Limb (tissue), 2 donors: ENCODE data around the gene ADAM11.
A peak's percentile ranks its signal among the peaks of the same experiment; 100 is the strongest.
"Not testable (repeated sequence)": the region's sequence is repeated elsewhere in the genome, so short reads cannot be mapped to it uniquely, and the experiment has no call there.

Experiments
- DNase-seq, 2 donors: peaks; one replicate each; pipeline ENCODE4 v3.0.0-alpha.2; 2016; ENCODE audit errors: extremely low spot score in 2 of 2

Gene ADAM11, protein sequence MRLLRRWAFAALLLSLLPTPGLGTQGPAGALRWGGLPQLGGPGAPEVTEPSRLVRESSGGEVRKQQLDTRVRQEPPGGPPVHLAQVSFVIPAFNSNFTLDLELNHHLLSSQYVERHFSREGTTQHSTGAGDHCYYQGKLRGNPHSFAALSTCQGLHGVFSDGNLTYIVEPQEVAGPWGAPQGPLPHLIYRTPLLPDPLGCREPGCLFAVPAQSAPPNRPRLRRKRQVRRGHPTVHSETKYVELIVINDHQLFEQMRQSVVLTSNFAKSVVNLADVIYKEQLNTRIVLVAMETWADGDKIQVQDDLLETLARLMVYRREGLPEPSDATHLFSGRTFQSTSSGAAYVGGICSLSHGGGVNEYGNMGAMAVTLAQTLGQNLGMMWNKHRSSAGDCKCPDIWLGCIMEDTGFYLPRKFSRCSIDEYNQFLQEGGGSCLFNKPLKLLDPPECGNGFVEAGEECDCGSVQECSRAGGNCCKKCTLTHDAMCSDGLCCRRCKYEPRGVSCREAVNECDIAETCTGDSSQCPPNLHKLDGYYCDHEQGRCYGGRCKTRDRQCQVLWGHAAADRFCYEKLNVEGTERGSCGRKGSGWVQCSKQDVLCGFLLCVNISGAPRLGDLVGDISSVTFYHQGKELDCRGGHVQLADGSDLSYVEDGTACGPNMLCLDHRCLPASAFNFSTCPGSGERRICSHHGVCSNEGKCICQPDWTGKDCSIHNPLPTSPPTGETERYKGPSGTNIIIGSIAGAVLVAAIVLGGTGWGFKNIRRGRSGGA

DNA sequence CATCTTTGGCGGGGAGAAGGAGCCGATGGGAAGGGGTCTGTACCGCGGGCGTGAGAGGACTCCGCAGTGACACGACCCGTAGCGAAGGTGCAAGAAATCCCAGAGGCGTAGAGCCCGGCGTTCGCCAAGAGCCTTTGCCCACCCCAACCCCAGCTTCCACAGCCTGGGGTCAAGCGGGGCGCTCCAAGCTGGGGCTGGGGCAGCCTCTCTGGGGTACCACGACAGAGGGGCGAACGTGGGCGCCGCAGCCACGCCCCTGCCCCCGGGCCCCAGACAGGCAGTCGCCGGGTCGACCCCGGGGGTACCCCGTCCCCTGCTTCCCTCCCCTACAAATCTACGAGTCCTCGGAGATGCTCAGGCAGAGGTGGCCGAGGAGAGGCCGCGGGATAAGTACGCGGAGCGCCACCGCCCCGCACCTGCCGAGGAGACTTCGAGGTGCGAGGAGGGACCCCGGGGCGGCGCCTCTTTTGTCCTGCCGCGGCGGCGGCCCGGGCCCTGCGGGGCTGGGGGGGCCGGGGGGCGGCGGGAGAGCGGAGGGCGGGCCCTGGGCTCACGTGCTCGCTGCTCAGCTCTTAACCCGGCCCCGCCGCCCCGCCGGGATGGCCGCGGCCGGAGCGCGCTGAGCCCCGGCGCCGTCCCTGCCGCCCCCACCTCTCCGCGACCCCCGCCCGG is at the start of gene ADAM11:
Gene ADAM11, plus strand, starts transcription at position 575 of the 672 bp plus-strand sequence. CDS start 212 bp downstream, outside the sequence.
- DNase-seq, result peak in 1 of 2 donors; percentile 58

DNA sequence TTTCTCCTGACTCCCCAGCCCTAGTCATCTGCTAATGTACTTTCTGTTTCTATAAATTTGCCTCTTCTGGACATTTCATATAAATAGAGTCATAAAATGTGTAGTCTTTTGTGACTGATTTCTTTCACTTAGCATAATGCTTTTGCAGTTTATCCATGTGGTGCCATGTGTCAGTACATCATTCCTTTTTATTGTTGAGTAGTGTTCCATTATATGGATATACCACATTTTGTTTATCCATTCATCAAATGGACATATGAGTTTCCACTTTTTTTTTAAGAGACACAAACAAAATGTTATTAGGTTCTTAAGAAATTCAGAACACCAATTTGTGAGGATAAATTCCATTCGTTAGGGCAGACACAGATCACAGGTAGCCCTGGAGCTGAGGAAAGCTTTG is 39.3 kb upstream of the ADAM11 start:
- DNase-seq, result no peak

DNA sequence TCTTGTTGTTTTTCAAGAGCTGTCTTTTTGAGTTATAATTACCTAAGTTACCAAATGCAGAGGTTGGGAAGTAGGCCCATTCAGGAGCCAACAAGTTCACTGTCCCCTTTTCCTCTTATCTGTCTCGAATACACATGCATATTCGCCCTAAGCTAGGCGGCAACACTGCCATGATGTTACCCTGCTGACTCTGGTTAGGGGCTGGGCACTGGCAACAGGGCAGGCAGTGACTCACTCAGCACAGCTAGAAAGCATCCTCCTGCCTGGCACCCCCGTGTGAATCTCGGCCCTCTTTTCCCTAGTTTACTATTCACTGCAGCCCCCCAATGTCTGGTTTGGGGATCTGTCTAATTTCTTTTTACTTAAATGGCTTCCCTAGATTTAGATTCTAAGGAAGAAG is 36.5 kb upstream of the ADAM11 start:
- no peak for DNase-seq

DNA sequence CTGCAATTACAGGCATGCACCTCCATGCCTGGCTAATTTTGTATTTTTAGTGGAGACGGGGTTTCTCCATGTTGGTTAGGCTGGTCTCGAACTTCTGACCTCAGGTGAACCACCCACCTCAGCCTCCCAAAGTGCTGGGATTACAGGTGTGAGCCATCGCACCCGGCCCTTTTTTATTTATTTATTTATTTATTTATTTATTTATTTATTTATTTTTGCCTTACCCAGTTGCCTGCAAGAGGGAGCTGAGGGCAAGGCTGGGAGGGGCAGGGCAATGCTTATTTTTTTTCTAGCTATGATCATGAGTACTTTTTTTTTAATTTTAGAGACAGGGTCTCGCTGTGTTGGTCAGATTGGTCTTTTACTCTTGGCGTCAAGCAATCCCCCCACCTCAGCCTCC is 32.7 kb upstream of the ADAM11 start:
- DNase-seq, result not testable (repeated sequence)

DNA sequence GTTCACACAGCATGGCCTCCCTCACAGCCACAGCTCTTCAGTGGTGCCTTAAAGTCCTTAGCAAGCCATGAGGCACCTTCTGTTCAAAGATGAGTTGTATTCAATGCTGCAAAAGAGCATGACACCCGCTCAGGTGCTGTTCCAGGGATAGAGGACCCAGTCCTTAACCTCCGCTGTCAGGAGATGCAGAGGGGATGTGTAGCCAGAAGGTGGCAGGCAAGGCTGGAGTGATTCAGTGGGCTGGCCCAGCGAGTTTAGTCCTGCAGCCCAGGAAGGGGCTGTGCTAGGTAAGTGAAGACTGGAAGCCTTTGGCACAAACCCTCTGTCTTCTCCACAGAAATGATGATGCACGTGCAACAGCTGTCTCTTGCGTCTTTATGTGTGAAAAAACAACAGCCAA is 25.0 kb upstream of the ADAM11 start:
- DNase-seq, result no peak

DNA sequence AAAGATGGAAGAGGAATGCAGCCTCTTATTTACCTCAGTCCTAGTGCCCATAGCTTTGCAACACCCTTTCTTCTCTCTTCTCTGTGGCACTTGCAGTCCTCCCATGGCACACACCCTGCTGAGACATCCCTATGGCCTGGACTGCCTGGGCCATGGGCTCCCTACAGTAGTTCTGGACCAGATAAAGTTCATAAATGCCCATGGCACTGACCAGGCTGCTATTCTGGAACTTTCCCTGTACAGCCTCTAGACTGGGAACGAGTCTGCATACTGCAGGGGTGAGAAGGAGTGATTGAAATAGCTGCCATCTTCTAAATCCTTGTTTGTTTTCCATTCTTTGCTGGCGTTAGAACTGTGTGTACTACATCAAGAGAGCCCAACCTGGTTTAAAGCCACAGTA is 24.5 kb upstream of the ADAM11 start:
- DNase-seq, result no peak

DNA sequence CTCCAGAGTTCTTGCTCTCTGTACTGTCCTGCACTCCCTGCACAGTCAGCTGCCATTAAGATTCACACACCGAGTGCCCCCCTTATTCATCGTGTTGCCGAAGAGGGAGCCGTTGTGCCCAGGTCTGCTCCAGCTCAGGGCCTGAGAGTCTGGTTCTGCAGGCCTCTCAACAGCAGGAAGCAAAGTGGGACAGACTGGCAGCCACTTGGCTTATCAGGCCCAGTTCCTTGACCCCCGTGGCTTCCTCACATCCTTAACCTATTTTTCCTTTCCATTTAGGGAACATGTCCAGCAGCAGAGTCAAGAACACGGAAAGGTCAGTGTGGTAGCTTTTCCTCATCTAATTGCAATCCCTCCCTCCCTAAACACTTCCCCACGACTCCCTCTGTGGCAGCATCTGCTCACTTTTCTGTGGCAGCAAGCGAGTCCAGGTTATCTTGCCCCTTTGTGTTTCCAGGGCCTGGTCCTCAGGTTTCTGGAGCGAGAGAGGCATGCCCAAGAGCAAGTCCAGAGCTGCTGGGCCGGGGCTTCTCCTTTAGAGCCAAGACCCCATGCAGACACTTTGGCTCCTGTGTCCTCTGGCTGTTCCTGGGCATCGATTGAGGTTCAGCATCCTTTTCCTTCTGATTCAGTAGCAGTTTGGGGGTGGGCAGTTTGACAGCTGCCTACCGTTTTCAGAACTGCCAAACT is 22.1 kb upstream of the ADAM11 start:
- DNase-seq, result no peak

DNA sequence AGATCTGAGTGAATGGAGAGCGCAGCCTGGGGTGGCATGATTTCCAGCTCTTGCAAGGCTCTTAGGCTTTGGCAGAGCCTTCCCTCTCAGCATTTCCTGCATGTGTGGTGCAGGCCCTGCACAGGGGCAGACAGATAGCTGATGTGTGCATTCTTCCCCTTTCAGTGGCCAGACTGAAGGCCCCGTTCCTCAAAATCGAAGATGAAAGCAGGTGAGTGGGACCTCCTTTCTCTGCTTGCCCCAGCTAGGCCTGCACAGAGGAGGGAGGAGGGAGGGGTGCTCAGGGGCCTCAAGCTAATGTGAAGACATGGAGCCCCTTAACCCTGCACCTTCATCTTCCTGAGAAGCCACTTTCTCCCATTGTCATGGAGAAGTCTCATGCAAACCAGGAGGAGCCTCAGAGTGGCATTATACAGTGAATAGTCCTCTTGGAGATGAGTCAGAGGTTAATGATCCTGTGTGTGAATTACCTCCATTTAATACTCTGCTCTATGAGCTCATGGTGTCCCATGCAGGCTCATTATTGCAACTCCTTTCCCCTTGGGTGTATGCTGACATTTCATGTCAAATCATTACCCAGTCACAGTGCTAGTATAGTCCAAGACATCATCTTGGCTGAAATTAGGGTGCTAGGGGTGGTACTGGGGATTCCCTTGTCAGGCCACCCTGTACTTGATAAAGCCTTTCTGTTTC is 20.4 kb upstream of the ADAM11 start:
- DNase-seq, result no peak

DNA sequence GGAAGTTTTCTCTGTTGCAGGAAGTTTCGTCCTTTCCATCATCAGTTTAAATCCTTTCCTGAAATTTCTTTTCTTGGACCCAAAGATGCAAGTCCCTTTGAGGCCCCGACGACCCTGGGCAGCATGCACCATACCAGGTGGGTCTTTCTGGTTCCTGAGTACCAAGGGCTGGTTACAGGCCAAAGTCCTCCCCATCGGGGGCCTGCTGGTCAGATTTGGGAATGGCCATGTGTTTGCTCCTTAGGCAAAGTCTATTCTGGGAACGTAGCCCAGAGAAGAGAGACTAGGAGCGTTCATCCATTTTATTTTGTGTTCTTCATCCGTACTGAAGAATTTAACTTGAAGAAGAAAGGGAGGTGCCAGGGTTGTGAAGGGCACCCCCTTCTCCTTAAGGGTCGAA is 17.5 kb upstream of the ADAM11 start:
- no peak for DNase-seq

DNA sequence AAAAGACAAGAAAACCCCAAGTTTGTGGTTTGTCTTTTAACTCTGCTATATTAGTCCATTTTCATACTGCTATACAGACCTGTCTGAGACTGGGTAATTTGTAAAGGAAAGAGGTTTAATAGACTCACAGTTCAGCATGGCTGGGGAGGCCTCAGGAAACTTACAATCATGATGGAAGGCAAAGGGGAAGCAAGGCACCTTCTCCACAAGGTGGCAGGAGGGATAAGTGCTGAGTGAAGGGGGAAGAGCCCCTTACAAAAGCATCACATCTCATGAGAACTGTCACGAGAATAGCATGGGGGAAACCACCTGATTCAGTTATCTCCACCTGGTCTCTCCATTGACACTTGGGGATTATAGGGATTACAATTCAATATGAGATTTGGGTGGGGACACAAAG is 13.5 kb upstream of the ADAM11 start:
- no peak for DNase-seq

DNA sequence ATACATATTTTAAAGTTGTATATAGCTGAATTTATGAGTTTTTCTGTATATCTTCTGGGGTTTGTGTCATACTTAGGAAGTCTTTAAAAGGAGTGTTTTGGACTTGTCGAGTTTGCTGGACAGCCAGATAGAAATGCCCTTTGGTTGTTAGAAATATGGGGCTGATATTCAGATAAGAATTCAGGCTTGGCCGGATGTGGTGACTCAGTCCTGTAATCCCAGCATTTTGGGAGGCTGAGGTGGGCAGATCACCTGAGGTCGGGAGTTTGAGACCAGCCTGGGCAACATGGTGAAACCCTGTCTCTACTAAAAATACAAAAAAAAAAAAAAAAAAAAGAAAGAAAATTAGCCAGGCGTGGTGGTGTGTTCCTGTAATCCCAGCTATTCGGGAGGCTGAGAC is 13.1 kb upstream of the ADAM11 start:
- DNase-seq, result not testable (repeated sequence)

DNA sequence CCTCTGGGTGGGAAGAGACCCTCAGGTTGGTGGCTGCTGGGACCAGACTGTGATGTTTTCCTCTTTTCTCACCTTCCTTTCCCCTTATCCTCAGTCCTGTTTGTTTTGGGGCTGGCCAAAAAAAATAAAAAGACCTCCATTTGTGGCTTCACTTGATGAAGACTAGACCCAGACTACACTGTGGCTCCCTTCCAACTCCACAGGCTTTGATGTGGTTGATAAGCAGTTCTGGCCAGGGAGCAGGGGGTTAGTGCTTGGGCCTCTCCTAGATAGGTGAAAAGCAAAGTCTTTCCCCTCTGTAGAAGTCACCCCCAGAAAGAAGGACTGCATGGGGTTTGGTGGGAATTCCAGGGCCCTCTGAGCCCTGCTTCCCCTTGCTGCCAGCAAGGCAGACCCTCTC is 11.2 kb upstream of the ADAM11 start:
- no peak for DNase-seq

DNA sequence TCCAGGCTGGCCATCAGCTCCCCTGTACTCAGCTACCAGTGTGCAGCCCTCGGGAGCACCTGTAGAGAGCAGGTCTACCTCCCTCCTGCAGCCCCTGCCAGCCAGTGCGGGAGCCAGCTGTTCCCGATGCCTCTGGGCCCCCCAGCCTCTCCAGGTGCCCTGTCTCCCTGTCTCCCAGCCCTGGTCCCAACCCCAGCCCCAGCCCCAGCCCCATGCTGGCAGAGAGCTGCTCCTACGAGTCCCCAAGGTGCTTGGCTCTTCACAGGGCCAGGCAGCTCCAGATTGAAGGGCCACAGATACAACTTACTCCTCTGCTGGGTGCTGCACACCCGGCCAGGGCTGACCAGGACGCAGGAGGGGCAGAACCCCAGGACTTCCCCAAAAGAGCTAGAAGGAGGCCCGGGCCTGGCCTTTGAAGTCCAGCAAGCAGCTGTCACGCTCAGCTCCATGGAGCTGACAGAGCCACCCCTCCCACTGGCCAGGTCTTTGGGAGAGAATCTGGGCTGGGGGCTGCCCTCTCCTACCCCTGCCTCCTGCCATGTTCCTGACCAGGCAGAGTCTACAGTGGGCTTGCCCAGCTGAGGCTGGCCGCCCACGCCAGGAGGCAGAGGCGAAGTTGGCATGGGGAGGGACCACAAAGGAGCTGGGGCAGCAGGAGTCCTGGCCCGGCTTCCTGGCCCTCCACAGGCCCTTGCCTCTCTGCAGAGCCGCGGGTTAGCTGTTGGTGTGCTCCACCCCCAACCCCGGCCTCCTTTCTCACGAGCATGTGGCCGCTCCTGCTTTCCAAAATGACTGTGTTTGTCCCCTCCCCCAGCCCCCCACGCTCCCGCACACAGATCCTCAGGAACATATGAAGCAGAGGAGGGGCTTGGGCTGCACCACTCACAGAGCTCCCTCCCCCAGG is 9.5 kb upstream of the ADAM11 start:
- peak; percentile 29 to 36 for DNase-seq

DNA sequence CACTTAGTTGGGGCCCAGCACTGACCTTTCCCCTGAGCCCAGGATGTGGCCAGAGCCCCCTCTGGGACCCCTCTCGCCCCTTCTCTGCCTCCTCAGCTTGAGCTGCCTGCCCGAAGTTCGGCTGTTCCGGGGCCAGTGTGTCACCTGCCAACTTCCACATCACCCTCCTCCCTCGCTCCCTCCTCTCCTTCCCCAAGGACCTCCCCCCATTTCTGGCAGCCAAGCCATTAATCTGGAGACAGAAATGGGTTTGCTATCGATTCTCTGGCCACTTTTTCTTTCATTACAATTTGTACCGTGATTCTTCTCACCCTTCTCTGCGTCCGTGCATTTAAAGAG is 8.8 kb upstream of the ADAM11 start:
- peak in 1 of 2 donors; percentile 62 for DNase-seq

DNA sequence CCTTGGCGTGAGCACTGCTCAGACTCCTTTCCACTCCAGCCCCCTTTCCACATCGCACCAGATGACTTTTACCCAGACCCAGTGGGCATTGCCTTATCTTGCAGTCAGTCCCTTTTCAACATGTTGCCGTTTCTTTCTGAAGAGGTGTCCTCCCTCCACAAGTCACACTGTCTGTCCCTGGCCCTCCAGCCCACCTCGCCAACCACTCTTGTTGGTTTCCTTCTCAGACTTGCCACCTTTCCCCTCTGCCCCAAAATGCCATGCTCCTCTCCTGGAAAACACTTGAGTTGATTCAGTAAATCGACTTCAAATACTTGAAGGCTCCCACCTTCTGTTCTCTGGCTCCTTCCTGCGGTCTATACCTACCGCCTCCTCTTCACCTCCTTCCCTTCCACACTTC is 7.5 kb upstream of the ADAM11 start:
- DNase-seq, result no peak

DNA sequence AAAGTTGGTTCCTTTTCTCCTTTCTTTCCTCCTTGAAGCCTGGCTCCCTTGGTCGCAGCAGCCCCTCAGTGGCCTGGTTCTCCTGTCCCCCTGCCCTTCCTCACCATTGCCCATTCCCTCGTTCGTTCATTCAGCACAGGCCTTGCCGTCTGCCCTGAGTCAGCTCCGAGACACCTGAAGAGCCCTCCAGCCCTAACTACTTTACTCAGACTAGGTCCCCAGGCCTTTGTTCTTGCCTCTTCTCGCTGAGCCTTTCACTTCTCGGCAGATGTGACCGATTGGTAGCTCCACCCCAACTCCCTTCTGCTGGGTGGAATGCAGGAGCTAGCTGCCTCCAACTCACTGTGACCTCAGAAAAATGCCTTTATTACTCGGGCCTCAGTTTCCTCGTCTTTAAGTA is 7.0 kb upstream of the ADAM11 start:
- DNase-seq, result no peak

DNA sequence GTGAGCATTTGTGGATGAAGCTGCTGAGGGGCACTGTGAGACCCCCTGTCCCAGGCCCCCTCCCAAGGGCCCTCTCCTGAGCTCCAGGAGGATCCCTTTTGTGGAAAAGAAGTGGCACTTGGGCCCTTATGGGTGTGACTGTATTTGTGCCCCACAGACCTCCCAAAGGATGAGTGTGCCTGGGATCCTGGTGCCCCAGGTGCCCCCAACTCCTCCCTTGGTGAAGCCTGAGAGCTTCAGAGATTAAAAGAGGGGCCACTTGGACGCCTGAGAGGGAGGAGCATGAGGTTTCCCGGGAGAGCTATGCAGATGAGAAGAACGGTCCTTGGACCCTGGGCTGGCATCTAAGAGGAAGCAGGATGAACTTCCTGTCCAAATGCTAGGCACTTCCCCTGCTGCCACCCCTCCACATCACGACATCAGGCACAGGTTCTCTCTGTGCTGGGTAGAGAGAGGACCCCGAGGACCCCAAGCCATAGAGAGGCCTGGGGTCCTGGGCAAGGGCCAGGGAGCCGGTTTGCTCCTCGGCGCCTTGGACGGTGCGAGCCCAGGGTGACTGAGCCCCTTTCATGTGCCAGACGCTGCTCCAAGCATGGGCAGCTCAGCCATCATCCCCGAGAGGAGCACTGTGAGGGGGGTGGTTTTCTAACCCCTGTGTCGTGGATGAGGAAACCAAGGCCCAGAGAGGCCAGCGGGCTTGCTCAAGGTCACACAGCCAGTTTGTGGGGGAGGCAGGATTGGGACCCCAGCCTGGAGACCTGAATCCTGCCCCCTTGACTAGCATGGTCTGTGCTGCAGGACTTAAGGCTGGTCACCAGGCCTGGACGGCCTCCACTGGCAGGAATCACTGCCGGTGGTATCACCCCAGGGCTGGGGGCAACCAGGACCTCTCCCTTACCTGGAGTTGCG is 5.6 kb upstream of the ADAM11 start:
- peak in 1 of 2 donors; percentile 22 for DNase-seq

DNA sequence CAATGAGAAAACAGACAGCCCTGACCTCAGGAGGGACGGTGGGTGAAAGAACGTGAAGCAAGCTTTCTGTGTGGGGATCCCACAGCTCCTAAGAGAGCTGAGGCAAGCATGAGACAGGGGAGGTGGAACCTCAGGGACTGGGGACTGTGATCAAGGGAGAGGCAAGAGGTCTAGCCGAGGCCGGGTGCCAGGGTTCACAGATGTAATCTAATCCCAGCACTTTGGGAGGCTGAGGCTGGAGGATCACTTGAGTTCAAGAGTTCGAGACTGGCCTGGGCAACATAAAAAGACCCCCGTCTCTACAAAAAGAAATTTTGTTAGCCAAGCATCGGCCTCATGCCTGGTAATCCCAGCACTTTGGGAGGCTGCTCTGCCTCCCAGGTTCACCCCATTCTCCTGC is 4.5 kb upstream of the ADAM11 start:
- no peak for DNase-seq

DNA sequence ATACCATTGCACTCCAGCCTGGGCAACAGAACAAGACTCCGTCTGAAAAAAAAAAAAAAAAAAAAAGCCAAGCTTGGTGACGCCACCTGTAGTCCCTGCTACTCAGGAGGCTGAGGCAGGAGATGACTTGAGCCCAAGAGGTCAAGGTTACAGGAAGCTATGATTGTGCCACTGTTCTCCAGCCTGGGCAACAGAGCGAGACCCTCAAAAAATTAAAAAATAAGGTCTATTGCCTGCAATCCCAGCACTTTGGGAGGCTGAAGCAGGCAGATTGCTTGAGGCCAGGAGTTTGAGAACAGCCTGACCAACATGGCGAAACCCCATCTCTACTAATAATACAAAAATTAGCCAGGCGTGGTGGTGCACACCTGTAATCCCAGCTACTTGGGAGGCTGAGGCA is 3.6 kb upstream of the ADAM11 start:
- DNase-seq, result not testable (repeated sequence)
